Fibroblast of the aortic adventitia (primary cell): ENCODE data around the gene TMEM204. TPM values are rescaled to one million over a fixed set of nuclear protein-coding genes. Genes with fewer than 3 reads are reported as not detected.

ENCODE experiments used
- DNase-seq: peaks from one replicate; pipeline ENCODE4 v3.0.0-alpha.2; 2010; ENCODE audit warnings: low read depth
- H3K4me3 ChIP-seq: 2 replicates; pipeline ENCODE4 v1.5.1; 2011; ENCODE audit warnings: low read depth, mild to moderate bottlenecking, control low read depth, low read length, moderate library complexity
- CTCF ChIP-seq: IDR thresholded peaks from 2 replicates; pipeline ENCODE4 v1.5.1; 2011; ENCODE audit warnings: mild to moderate bottlenecking, low read length, control low read depth, inconsistent platforms; ENCODE audit not compliant: insufficient read depth
- total RNA-seq: library from RNA; depleted of rRNA; stranded (reverse); fragments of >200 nt; gene quantifications from 2 replicates; pipeline ENCODE4 v1.2.3, GENCODE V29; 2012; ENCODE audit warnings: low replicate concordance

The TMEM204 gene
- total RNA-seq, 1 donor = 22.1 TPM

- no peak overlapping the region for H3K4me3 ChIP-seq
- DNase-seq = peak; percentile 95
- peak; percentile 24 for TF ChIP-seq CTCF
Observed at GRCh38 chr16:1543085-1543896, 9.8 kb downstream of the TMEM204 start.

- no peak for TF ChIP-seq CTCF
- no peak for DNase-seq
- no peak overlapping the region for H3K4me3 ChIP-seq
Observed at GRCh38 chr16:1545044-1546040, 11.9 kb downstream of the TMEM204 start.

GRCh38 chr16:1546430-1546829, 13.0 kb downstream of the TMEM204 start:
- H3K4me3 ChIP-seq = no peak overlapping the region
- no peak for TF ChIP-seq CTCF
- no peak for DNase-seq

GRCh38 chr16:1548233-1548632, 14.8 kb downstream of the TMEM204 start:
- H3K4me3 ChIP-seq = no peak overlapping the region
- DNase-seq = peak; percentile 52
- no peak for TF ChIP-seq CTCF

GRCh38 chr16:1548727-1549126, 15.3 kb downstream of the TMEM204 start:
- no peak for DNase-seq
- H3K4me3 ChIP-seq = no peak overlapping the region
- no peak for TF ChIP-seq CTCF

- H3K4me3 ChIP-seq = no peak overlapping the region
- no peak for DNase-seq
- no peak for TF ChIP-seq CTCF
Observed at GRCh38 chr16:1550069-1550468, 16.6 kb downstream of the TMEM204 start.
